ENCODE measurements around the gene MTMR3.

GRCh38 chr22:30078320-30079311 lies 195.6 kb downstream of the MTMR3 start:
- TF ChIP-seq, protein P1, sequence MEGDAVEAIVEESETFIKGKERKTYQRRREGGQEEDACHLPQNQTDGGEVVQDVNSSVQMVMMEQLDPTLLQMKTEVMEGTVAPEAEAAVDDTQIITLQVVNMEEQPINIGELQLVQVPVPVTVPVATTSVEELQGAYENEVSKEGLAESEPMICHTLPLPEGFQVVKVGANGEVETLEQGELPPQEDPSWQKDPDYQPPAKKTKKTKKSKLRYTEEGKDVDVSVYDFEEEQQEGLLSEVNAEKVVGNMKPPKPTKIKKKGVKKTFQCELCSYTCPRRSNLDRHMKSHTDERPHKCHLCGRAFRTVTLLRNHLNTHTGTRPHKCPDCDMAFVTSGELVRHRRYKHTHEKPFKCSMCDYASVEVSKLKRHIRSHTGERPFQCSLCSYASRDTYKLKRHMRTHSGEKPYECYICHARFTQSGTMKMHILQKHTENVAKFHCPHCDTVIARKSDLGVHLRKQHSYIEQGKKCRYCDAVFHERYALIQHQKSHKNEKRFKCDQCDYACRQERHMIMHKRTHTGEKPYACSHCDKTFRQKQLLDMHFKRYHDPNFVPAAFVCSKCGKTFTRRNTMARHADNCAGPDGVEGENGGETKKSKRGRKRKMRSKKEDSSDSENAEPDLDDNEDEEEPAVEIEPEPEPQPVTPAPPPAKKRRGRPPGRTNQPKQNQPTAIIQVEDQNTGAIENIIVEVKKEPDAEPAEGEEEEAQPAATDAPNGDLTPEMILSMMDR (IDR thresholded peaks at IDR 0.05): no peak
- no peak for TF ChIP-seq POLR2A (IDR thresholded peaks at IDR 0.05)
